ENCODE results near the gene TLNRD1. TPM values are rescaled to one million over a fixed set of nuclear protein-coding genes. Genes with fewer than 3 reads are reported as not detected.

TLNRD1 gene
- total RNA-seq, 4 donors from 2014 or later, result 10.1 to 22.4 (median 17.8) TPM

DNA sequence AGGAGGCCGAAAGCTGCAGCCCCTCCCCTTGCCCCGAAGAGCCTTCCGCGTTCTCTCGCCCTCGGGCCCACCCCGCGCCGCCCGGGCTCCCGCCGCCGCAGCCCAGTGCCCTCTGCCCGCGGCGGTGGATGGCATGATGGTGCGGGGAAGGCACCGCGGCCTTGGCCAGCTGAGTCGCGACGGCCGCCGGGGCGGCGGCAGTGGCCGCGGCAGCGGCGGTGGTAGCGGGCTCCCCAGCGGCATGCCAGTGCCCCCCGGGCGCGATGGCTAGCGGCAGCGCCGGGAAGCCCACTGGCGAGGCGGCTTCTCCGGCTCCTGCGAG is 1.2 kb downstream of the TLNRD1 start:
- Histone ChIP-seq H3K36me3 (no peaks in the 10 kb centered on the region), H3K27me3 (no peaks in the 10 kb centered on the region), H3K4me1 (peaks cover 3 to 15% of the 10 kb centered on the region in 2 donors), H3K9me3 (no peaks in the 10 kb centered on the region), H3K4me3 (peak overlapping the region; percentile 60 to 88), H3K27ac (peak overlapping the region; percentile 92 to 98)
- intact Hi-C loops (cut with DNase I; ENCODE audit: low total_unique reads), result no loop called here
- no peak for DNase-seq
- TF ChIP-seq POLR2A (IDR thresholded peaks at IDR 0.05), result no peak
- TF ChIP-seq, protein P1, sequence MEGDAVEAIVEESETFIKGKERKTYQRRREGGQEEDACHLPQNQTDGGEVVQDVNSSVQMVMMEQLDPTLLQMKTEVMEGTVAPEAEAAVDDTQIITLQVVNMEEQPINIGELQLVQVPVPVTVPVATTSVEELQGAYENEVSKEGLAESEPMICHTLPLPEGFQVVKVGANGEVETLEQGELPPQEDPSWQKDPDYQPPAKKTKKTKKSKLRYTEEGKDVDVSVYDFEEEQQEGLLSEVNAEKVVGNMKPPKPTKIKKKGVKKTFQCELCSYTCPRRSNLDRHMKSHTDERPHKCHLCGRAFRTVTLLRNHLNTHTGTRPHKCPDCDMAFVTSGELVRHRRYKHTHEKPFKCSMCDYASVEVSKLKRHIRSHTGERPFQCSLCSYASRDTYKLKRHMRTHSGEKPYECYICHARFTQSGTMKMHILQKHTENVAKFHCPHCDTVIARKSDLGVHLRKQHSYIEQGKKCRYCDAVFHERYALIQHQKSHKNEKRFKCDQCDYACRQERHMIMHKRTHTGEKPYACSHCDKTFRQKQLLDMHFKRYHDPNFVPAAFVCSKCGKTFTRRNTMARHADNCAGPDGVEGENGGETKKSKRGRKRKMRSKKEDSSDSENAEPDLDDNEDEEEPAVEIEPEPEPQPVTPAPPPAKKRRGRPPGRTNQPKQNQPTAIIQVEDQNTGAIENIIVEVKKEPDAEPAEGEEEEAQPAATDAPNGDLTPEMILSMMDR (IDR thresholded peaks at IDR 0.05), result no peak

DNA sequence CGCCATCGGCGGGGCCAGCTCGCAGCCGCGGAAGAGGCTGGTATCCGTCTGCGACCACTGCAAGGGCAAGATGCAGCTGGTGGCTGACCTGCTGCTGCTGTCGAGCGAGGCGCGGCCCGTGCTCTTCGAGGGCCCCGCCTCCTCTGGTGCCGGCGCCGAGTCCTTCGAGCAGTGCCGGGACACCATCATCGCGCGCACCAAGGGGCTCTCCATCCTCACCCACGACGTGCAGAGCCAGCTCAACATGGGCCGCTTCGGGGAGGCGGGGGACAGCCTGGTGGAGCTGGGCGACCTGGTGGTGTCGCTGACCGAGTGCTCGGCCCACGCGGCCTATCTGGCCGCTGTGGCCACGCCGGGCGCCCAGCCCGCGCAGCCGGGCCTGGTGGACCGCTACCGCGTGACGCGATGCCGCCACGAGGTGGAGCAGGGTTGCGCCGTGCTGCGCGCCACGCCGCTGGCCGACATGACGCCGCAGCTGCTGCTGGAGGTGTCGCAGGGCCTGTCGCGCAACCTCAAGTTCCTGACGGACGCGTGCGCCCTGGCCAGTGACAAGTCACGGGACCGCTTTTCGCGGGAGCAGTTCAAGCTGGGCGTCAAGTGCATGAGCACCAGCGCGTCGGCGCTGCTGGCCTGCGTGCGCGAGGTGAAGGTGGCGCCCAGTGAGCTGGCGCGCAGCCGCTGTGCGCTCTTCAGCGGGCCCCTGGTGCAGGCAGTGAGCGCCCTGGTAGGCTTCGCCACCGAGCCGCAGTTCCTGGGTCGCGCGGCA is 1.8 kb downstream of the TLNRD1 start:
- DNase-seq, result no peak
- H3K36me3 ChIP-seq, result no peaks in the 10 kb centered on the region
- H3K9me3 ChIP-seq, result no peaks in the 10 kb centered on the region
- intact Hi-C loops (cut with DNase I; ENCODE audit: low total_unique reads), result no loop called here
- H3K27me3 ChIP-seq, result no peaks in the 10 kb centered on the region
- no peak for TF ChIP-seq POLR2A (IDR thresholded peaks at IDR 0.05)
- TF ChIP-seq, protein P1 (IDR thresholded peaks at IDR 0.05), result no peak
- peak overlapping the region; percentile 60 to 88 for H3K4me3 ChIP-seq
- peaks cover 3 to 15% of the 10 kb centered on the region in 2 donors for H3K4me1 ChIP-seq
- peak overlapping the region; percentile 92 to 98 for H3K27ac ChIP-seq

DNA sequence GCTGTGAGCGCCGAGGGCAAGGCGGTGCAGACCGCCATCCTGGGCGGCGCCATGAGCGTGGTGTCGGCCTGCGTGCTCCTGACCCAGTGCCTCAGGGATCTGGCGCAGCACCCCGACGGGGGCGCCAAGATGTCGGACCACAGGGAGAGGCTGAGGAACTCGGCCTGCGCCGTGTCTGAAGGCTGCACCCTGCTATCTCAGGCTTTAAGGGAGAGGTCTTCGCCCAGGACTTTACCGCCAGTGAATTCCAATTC is 2.3 kb downstream of the TLNRD1 start:
- Histone ChIP-seq H3K9me3 (no peaks in the 10 kb centered on the region), H3K27ac (peak overlapping the region in 1 of 2 donors; percentile 92), H3K4me3 (no peak overlapping the region), H3K36me3 (no peaks in the 10 kb centered on the region), H3K27me3 (no peaks in the 10 kb centered on the region), H3K4me1 (peaks cover 3 to 15% of the 10 kb centered on the region in 2 donors)
- DNase-seq, result no peak
- TF ChIP-seq, protein P1 (IDR thresholded peaks at IDR 0.05), result no peak
- TF ChIP-seq POLR2A (IDR thresholded peaks at IDR 0.05), result no peak
- intact Hi-C loops (cut with DNase I; ENCODE audit: low total_unique reads), result no loop called here

DNA sequence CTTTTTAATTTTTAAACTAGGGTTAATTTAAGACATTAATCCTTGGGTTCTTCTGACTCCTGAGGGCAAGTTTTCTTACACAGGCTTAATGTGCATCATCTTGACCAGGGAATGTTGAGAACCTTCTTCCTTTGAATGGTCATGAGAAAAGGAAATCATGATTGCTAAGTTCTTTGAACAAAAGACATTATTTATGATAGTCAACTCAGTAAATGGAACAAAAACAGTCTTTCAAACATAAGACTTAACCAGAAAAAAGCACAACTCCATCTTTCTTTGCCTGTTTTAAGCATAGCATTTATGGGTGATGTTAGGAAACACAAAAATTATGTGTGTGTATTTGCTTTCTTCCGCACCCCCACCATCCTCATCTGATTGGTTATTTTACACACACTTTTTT is 5.4 kb downstream of the TLNRD1 start:
- DNase-seq, result no peak
- Histone ChIP-seq H3K9me3 (no peaks in the 10 kb centered on the region), H3K27ac (peak overlapping the region in 1 of 2 donors; percentile 50), H3K4me1 (peaks cover 3 to 15% of the 10 kb centered on the region in 2 donors), H3K36me3 (no peaks in the 10 kb centered on the region), H3K4me3 (no peak overlapping the region), H3K27me3 (no peaks in the 10 kb centered on the region)
- intact Hi-C loops (cut with DNase I; ENCODE audit: low total_unique reads), result no loop called here
- no peak for TF ChIP-seq POLR2A (IDR thresholded peaks at IDR 0.05)
- TF ChIP-seq, protein P1 (IDR thresholded peaks at IDR 0.05), result no peak

DNA sequence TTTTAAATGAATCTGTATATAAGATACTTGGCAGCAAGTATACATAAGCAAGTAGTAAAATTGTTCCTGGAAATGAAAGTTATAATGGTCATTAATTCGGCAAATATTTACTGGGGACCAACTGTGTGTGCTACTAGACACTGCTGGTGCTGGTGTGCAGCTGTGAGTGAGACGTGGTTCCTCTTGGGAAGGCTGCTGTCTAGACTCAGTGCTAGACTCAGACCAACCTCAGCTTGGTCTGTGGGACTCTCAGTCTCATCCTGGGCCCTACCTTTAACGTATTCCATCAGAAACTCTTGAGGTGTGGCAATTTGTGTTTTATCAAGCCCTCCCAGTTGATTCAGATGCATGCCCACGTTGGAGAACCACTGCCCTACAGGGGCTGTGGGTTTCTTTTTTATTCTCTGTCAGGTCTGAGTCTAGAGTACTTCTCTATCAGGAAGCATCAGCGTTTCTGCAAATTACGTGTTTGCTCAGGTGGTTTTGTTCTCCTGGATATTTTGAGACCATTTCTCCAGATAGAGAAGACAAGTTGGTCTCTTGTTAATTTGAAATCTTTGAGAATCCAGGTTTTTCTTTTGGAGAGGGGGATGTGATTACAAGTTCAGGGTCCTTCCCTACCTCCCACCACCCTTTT is 6.8 kb downstream of the TLNRD1 start:
- Histone ChIP-seq H3K27ac (no peak overlapping the region), H3K36me3 (no peaks in the 10 kb centered on the region), H3K9me3 (no peaks in the 10 kb centered on the region), H3K4me1 (peaks cover 3 to 9% of the 10 kb centered on the region in 2 donors), H3K27me3 (no peaks in the 10 kb centered on the region), H3K4me3 (no peak overlapping the region)
- no peak for DNase-seq
- intact Hi-C loops (cut with DNase I; ENCODE audit: low total_unique reads), result no loop called here
- TF ChIP-seq, protein P1 (IDR thresholded peaks at IDR 0.05), result no peak
- no peak for TF ChIP-seq POLR2A (IDR thresholded peaks at IDR 0.05)
